ENCODE data around the gene MITF. TPM values are rescaled to one million over a fixed set of nuclear protein-coding genes. Genes with fewer than 3 reads are reported as not detected.
A peak's percentile ranks its signal among the peaks of the same experiment; 100 is the strongest.

The MITF gene
- total and polyA plus RNA-seq, 8 donors = 1.8 to 9.7 (median 5.5) TPM

- Histone ChIP-seq H3K9me3 (no peaks in the 10 kb centered on the region), H3K4me3 (no peak overlapping the region), H3K27me3 (no peaks in the 10 kb centered on the region), H3K4me1 (no peaks in the 10 kb centered on the region), H3K36me3 (no peaks in the 10 kb centered on the region), H3K27ac (no peak overlapping the region)
- 95 to 96% methylated on average over 3 of the region's 3 CpGs for WGBS, 2 donors
- FAIRE-seq = no peak
- no peak for DNase-seq
- intact Hi-C loops (cut with DNase I) = no loop called here
- no peak for ATAC-seq
- TF ChIP-seq, protein P1, sequence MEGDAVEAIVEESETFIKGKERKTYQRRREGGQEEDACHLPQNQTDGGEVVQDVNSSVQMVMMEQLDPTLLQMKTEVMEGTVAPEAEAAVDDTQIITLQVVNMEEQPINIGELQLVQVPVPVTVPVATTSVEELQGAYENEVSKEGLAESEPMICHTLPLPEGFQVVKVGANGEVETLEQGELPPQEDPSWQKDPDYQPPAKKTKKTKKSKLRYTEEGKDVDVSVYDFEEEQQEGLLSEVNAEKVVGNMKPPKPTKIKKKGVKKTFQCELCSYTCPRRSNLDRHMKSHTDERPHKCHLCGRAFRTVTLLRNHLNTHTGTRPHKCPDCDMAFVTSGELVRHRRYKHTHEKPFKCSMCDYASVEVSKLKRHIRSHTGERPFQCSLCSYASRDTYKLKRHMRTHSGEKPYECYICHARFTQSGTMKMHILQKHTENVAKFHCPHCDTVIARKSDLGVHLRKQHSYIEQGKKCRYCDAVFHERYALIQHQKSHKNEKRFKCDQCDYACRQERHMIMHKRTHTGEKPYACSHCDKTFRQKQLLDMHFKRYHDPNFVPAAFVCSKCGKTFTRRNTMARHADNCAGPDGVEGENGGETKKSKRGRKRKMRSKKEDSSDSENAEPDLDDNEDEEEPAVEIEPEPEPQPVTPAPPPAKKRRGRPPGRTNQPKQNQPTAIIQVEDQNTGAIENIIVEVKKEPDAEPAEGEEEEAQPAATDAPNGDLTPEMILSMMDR (IDR thresholded peaks at IDR 0.05) = no peak
Measured at GRCh38 chr3:69838696-69839515, 99.6 kb downstream of the MITF start.

GRCh38 chr3:69842351-69842750, 103.1 kb downstream of the MITF start:
- DNase-seq (no peak), ATAC-seq (no peak), FAIRE-seq (no peak)
- no peaks in the 10 kb centered on the region for H3K4me1 ChIP-seq
- TF ChIP-seq, protein P1 (IDR thresholded peaks at IDR 0.05) = no peak
- intact Hi-C loops (cut with DNase I) = no loop called here
- no peaks in the 10 kb centered on the region for H3K27me3 ChIP-seq
- H3K4me3 ChIP-seq = no peak overlapping the region
- no peaks in the 10 kb centered on the region for H3K9me3 ChIP-seq
- H3K36me3 ChIP-seq = no peaks in the 10 kb centered on the region
- WGBS, 2 donors = 76 to 83% methylated on average over 5 of the region's 5 CpGs
- H3K27ac ChIP-seq = no peak overlapping the region

GRCh38 chr3:69842789-69843188, 103.5 kb downstream of the MITF start:
- intact Hi-C loops (cut with DNase I) = no loop called here
- no peak for FAIRE-seq
- DNase-seq = peak in 3 of 6 donors; percentile 20 to 31 (median 29)

DNA sequence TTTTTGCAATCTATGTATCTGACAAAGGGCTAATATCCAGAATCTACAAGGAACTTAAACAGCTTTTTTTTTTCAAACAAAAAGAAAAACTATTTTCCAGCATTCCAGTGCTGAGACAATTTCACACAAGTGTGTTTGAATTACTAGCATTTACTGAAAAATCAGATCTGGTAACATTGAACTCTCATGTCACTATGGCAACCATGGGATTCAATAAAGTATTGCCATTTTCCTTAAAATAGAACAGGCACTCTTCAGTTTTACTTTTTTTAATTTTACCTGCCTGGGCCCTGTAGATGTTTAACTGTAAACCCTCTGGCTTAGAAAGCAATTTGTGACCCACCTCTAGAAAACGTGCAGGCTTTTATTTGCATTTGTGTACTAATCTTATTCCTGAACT, 105.4 kb downstream of the MITF start:
- Histone ChIP-seq H3K4me1 (no peaks in the 10 kb centered on the region), H3K4me3 (no peak overlapping the region), H3K27me3 (no peaks in the 10 kb centered on the region), H3K27ac (no peak overlapping the region), H3K9me3 (no peaks in the 10 kb centered on the region), H3K36me3 (no peaks in the 10 kb centered on the region)
- DNase-seq (no peak), ATAC-seq (no peak), FAIRE-seq (no peak)
- WGBS, 2 donors = 75 to 85% methylated on average over 1 of the region's 1 CpG
- intact Hi-C loops (cut with DNase I) = no loop called here
- TF ChIP-seq, protein P1 (IDR thresholded peaks at IDR 0.05) = no peak

More at GRCh38 chr3:69842789-69843188, 103.5 kb downstream of the MITF start:
- TF ChIP-seq, protein P1 (IDR thresholded peaks at IDR 0.05) = no peak
- Histone ChIP-seq H3K36me3 (no peaks in the 10 kb centered on the region), H3K4me3 (no peak overlapping the region), H3K27ac (no peak overlapping the region), H3K27me3 (no peaks in the 10 kb centered on the region), H3K9me3 (no peaks in the 10 kb centered on the region), H3K4me1 (no peaks in the 10 kb centered on the region)
- ATAC-seq = no peak
- 36 to 43% methylated on average over 3 of the region's 3 CpGs for WGBS, 2 donors

DNA sequence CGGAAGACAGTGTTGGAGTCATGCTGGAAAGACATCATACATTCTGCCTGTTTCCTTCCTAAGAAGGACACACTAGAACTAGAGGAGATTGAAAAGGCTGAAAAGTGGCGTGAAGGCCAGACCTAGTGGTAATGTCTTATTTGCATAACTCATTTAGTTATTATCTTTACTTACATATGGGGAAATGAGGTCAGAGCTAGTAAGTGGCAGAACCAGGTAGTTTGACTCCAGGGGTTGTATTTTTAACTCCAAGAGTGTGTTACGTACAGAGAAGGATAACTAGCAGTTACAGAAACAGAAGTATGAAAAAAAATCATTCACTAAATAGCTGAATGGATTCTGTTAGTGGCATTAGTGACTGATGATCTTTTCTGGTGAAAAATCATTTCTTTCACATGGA, 108.0 kb downstream of the MITF start:
- intact Hi-C loops (cut with DNase I) = no loop called here
- FAIRE-seq = no peak

More for the DNA sequence above, 108.0 kb downstream of the MITF start:
- H3K9me3 ChIP-seq = no peaks in the 10 kb centered on the region
- no peaks in the 10 kb centered on the region for H3K27me3 ChIP-seq
- H3K4me3 ChIP-seq = no peak overlapping the region
- H3K36me3 ChIP-seq = no peaks in the 10 kb centered on the region
- TF ChIP-seq, protein P1 (IDR thresholded peaks at IDR 0.05) = no peak
- DNase-seq (no peak), ATAC-seq (no peak)
- WGBS, 2 donors = 96 to 97% methylated on average over 3 of the region's 3 CpGs
- no peak overlapping the region for H3K27ac ChIP-seq
- H3K4me1 ChIP-seq = no peaks in the 10 kb centered on the region
